ENCODE measurements around the gene LEF1. TPM values are rescaled to one million over a fixed set of nuclear protein-coding genes. Genes with fewer than 3 reads are reported as not detected.

The LEF1 gene
- total RNA-seq, 1 experiment from 2014 or later: 0.79 TPM

Other genes starting within 250 kb of the LEF1 start
- gene CYP2U1, start 237.4 kb downstream of the LEF1 start, total RNA-seq (2021; ENCODE audit: unreplicated experiment): 4.0 TPM
- 30.2 TPM for gene HADH, start 179.0 kb downstream of the LEF1 start, total RNA-seq (2021; ENCODE audit: unreplicated experiment)